ENCODE data around the gene TIMM21. TPM values are rescaled to one million over a fixed set of nuclear protein-coding genes. Genes with fewer than 3 reads are reported as not detected.

The TIMM21 gene, protein sequence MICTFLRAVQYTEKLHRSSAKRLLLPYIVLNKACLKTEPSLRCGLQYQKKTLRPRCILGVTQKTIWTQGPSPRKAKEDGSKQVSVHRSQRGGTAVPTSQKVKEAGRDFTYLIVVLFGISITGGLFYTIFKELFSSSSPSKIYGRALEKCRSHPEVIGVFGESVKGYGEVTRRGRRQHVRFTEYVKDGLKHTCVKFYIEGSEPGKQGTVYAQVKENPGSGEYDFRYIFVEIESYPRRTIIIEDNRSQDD
- 98.5 and 111 TPM in 2 replicates for total RNA-seq (2014; rRNA removed; shearing (Covaris generic))
- polyA plus RNA-seq (2015; cell fraction: cytosol; rRNA removed) = 65.5 and 74.0 TPM in 2 replicates
- 69.5 and 74.4 TPM in 2 replicates for polyA plus RNA-seq (2015; cell fraction: nucleus; rRNA removed)

DNA sequence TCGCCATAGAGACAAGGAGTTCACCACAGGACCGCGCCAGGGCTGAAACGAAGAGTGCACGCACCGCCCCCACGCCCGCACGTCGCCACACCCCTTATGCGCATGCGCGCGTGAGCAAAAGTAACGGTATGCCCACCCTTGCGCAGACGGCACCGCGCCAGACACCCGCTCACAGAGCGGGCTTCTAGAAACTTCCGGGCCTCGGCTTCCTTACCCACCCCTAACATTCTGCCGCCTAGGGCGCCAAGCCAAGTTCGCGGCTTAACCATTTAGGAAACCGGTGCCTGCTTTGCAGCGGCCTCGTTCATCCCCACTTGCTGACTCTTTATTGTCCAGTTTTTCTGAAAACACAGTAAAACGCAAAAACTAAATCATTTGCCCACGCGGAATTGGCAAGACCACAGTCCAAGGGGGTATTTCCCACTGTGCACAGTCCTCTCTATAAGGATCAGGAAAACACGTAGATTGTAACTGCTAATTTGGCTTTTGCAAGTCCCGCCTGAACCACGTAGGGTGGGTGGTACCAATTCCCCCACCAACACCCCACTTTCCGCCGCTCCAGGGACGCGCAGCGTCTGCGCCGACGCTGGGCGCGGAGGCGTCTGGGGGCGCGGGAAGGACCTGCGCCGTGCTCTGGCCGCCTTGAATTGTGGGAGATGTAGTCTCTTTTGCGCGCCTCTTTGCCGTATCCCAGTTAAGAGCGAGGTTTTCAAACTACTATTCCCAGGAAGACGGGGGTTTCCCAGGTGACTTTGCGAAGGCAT, at the start of gene TIMM21, which contains the start of gene FBXO15:
TIMM21 (plus strand) TSS at position 745 of the 764 bp plus-strand sequence. CDS start 286 bp downstream, outside the sequence.
FBXO15 (minus strand) TSS at position 56 of the 764 bp plus-strand sequence; CDS start at position 7, 49 bp downstream.
- peak; percentile 97 for DNase-seq (ENCODE audit: low read depth)

DNA sequence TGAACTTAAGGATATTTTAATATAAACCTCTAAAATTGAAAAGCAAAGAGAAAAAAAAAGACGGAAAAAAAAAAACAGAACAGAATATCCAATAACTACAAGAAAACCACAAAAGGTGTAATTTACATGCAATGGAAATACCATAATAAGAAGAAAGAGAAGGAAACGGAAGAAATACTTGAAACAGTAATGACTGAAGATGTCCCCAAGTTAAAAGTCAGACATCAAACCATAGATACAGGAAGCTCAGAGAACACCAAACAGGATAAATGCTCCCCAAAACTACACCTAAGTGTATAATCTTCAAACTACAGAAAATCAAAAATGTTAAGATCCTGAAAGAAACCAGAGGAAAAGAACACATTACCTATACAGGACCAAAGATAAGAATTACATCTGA, 39.9 kb upstream of the TIMM21 start:
- DNase-seq (ENCODE audit: low read depth) = no peak

DNA sequence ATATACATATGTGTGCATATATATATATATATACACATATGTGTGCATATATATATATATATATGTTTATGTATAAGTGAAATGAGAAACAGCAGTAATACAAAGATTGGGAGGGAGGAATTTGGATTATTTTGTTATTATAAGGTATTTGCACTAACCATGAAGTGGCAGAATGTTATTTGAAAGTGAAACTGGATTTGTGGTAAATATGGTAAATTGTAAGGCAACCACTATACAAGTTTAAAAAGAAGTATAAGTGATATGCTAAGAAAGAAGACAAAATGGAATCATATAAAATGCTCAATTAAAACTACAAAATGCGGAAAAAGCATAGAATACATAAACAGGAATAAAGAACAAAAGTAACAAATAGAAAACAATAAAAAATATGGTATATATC, 38.2 kb upstream of the TIMM21 start:
- DNase-seq (ENCODE audit: low read depth) = no peak

DNA sequence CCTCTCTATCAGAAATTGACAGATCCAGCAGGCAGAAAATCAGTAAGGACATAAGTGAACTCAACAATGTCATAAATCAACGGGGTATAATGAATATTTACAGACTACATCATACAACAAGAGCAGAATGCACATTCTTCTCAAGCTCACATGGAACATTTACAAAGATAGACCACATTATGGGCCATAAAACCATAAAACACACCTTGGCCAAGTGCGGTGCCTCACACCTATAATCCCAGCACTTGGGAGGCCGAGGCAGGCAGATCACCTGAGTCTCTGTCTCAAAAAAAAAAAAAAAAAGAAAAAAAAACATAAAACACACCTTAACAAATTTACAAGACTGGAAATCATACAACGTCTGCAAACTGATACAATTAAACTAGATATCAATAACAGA, 37.3 kb upstream of the TIMM21 start:
- DNase-seq (ENCODE audit: low read depth) = no peak

DNA sequence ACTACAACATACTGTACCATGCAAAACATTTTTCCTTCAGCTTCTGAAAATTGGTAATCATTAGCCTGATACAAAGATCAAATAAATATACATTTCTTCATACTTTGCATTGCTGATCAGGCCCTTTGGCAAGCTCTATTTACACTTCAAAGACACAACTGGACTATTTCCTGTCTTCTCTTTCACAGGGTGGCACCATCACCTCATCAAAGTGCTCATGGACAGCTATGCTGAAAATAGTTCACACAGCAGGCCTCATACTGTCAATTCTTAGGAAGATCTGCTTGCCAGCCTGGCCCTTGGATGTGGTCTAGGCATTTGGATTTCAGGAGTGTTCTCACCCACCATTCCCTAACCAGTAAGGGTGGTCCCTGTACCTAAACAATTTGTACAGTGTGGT, 34.6 kb upstream of the TIMM21 start:
- DNase-seq (ENCODE audit: low read depth) = no peak

DNA sequence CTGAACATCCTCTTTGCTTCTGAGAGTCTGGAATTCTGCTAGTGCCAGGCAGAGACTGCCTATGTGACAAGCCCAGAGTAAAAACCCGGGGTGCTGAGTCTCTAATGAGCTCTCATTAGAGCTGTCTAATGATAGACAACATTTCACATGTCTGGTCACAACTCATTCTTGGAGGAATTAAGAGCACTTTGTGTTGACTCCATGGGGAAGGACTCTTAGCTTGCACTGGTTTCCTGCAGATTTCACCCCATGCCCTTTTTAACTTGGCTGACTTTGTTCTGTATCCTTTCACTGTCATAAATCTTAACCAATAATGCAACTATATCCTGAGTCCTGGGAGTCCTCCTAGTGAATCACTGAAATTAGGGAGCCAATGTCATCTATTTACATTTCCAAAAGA, 34.2 kb upstream of the TIMM21 start:
- no peak for DNase-seq (ENCODE audit: low read depth)

DNA sequence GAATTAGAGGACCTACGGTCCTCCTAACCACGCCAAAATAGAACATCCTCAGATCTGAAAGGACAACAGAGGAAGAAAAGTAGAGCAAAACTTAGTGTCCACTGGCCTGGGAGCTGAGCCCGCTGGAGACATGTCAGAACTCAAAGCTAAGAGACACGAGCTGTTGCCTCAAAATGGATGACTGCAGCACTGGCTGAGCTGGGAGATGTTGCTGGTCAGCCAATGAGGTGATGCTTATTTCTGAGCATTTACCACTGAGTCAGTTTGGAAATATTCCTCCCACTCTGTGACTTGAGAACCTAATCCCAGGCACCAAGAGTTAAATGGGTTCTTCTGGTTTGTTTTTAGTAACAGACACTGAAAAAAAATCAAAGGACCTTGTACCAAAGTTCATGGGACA, 33.3 kb upstream of the TIMM21 start:
- DNase-seq (ENCODE audit: low read depth) = peak; percentile 32

DNA sequence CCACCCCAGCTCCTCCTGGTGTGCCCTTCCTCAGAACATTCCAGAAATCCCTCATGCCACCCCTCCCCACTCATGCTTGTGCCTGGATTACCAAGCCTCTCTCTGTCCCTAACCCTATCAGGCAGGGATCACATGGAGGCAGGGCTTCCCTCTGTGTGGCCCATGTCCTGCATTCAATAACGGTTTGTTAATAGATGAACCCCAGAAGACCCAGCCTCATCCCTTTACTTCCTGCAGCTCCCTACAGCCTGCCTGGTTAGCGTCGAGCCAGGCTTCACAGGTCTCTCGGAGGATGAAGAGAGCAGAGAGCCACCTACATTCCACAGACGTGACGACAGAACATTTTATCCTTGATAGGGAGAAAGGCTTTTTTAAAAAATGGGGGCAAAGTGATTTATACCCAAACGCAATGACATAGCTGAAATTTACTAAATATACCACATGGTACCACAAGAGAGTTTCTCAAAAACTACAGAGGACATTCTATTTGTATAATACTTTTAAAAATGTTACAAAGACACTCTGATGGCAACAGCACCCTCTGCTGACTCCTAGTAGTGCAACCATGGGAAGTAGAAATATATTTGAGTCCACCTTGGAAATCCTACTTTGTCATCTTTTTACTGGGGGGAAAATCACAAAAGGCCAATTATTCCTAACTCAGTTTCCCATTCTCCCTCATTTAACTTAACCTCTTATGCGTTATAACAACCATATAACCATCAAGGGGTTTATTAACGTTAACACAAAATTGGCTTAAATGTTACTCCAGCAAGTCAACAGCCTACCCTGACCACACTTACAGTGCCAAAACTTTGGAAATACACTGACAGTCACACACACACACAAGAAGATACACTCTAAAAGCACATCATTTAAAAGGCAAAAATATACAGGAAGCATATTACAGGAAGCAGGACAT, 31.4 kb upstream of the TIMM21 start:
- no peak for DNase-seq (ENCODE audit: low read depth)

DNA sequence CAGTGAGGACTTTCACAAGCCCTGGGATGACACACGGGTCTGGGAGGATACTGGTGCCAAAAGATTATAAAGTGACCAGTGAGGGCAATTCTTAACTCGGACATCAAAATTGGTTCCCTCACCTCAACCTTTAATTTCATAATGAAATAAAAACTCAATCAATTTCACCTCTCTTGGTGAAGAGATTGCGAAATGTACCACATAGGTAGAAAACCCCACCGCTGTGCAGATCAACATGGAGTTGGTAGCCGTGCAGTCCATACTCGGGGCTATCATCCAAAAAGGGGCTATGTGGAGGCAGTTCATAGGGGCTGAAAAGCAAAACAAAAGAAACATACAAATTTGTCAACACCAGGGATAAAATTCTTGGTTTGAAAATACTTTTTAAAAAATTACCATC, 25.1 kb upstream of the TIMM21 start:
- DNase-seq (ENCODE audit: low read depth) = no peak

DNA sequence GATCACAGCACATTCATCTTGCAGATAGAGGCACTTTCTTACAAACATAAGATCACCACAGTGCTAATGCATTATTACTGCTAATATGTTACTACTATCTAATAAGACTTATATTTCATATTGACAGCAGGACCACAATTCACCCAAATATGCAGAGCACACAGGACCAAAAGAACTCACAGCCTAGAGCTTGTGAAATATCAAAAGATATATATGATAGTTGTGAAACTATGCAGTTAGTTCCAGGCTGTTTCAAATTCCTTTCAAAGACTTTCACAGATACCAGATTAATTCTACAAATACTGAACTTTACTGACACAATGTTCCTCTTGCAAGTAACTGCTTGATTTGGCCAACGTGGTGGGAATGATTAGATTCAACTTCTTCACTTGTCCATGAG, 23.7 kb upstream of the TIMM21 start:
- no peak for DNase-seq (ENCODE audit: low read depth)

DNA sequence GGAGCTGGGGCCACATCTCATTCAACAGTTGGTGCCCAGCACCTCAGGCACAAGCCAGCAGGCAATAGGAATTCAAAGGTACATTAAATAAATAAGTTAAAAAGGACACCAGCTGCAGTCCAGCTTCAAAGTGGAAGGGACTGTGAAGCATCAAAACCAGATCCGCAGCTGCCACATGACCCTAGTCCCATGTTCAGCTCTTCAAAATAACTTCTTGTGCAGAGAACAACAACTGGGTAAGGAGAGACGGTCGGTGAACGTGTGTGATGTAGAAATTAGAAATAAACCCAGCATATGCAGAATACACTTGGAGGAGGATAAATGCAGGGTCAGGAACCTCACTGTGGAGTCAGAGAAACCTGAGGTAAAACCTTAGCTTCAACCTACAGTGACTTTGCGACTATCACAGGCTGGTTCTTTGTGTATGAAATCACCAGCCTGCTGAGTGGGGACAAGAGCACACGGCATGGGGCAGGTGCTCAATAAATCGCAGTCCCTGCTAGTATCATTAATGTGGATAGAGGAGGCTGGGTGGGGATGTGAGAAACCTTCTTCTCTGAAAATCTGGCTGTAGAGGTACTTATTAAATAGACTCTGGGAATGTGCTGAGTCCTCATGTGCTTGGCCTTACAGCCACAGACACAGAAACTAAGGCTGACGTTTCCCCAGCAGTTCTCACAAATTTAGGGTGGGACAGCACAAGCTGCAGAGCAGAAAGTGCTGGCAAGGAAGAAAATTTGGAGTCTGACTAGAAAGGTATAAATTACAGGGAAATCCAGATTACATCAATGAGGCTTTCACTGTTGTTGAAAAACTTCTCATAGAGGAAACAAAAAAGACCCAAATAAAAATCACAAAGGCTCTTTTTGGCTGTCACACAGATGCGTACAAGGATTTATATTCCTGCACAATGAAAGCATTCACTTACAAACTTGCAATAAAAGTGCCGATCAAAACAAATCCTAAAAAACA, 21.4 kb upstream of the TIMM21 start:
- DNase-seq (ENCODE audit: low read depth) = no peak

DNA sequence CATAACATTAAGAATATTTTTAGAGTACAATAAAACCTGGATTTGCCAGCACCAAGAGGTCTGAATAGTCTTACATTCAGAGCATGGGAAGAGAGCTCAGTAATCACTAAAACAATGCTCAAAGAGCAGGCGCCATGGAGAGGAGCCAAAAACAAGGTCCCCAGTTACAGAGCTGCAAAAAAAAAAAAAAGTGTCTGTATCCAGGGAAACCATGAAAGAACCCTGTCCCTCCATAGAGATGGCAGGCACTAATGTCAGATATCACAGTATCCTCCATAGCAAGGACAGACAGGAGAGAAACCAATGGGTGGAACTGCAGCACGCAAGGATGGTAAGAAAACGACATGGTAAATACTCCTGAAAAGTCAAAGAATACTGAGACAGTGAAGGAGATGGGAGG, 20.2 kb upstream of the TIMM21 start:
- no peak for DNase-seq (ENCODE audit: low read depth)

DNA sequence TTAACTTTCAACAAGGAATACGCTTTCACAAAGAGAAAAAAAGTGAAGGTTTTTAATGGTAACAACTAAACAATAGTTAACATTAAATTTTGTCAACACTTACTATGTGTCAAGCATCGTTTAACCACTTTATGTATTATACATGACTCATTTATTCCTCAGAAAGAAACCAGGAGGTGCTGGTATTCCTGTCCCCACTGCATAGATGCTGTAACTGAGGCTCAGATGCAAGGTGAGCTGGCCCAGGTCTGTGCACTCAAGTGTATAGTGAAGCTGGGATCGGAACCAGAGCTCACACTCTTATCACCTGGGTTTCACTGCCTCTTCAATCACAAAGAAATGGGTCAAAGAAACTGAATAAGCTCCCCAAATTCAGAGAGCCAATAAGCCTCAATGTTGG, 17.2 kb upstream of the TIMM21 start:
- no peak for DNase-seq (ENCODE audit: low read depth)

DNA sequence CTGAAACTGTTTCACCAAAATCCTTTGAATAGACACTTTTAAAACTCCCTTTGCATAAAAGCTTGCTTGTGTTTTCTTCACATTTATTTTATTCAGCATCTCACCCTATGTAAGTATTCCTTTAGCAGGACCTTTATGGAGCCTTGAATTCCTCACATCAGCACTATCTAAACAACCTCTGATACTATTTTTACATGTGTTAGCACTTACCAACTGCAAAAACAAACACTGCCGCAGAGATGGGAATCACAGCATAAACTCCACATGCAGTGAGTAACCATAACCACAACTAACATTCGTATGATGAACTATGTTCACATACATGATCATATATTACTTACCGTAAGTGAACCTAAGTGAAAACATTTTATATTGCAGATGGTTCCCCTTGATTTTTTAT, 16.1 kb upstream of the TIMM21 start:
- no peak for DNase-seq (ENCODE audit: low read depth)

DNA sequence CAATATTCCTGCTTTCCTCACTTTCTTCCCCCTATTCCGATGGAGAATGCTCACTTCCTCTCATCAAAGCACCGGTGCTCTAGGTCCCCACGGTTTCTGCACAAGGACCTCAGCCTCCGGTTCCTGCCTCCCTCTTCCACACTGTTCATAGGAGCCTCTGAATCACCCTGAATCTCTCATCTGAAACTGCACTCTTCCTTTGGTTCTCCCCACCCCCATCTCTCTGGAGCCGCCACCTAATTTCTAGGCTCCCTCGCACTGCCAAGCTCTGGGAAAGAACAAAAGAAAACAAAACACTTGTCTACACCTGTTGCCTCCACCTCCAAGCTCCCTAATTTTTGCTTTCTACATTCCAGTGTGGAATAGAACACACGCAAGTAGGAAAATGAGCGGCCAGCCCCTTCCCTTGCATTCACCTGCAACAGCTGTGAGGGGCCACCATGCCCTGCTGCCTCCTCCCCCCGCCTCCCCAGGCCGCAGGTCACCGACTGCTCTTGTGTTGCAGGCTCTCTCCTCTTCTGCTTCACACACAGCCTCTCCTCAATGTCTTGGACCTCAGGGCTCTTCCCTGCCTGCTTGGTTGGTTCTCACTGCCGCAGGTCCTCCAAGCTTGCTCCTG, 10.3 kb upstream of the TIMM21 start:
- no peak for DNase-seq (ENCODE audit: low read depth)

DNA sequence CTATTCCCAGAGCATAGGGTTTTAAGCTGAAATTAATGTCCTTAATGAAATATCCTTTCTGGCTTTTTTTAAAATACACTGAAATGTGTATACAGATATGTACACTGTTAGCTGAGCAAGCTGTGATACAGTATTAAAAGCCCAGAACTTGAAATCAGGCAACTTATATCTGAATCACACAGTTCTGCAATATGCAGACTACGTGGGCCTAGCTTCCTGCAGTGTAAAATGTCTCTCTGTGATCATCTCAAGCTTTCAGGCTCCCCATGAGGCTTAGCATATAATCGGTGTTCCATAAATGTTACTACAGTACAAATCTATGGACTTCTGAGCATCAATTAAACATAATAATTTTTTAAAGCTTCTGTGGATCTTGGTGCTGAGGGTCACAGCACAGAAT, 8.9 kb upstream of the TIMM21 start:
- no peak for DNase-seq (ENCODE audit: low read depth)

DNA sequence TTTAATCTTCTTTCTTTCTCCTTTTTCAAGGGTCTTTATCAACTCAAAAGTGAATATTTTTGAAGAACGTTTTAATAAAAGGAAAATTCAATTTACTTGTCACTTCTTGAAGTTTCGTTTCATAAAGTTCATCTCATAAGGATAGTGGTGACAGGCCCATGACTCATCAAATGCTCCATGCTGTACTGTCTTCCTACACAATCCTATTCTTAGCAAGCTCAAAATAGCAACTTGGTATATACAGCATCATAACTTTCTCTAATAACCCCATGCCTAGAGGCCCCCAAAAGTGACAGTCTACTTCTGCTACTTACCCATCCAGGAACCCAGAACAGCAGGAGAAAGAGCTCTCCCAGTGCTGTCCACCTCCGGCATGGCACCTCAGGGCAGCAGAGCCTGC, 8.4 kb upstream of the TIMM21 start:
- DNase-seq (ENCODE audit: low read depth) = peak; percentile 67

DNA sequence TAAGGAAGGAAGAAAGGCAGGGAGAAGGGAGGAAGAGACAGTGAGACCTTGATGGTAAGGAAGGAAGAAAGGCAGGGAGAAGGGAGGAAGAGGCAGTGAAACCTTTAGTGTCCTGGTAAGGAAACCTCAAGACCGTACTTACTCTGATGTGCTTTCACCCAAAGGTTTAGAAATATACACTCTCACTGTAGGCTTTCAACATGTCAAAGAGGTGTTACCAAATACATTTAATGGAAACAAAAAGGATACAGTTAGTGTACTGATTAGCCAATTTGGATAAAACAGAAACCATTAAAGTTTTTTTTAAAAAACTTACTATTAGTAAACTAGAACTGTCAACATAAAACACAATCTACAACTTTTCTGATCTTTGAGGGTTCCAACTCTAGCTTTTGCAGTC, 7.7 kb upstream of the TIMM21 start:
- no peak for DNase-seq (ENCODE audit: low read depth)

DNA sequence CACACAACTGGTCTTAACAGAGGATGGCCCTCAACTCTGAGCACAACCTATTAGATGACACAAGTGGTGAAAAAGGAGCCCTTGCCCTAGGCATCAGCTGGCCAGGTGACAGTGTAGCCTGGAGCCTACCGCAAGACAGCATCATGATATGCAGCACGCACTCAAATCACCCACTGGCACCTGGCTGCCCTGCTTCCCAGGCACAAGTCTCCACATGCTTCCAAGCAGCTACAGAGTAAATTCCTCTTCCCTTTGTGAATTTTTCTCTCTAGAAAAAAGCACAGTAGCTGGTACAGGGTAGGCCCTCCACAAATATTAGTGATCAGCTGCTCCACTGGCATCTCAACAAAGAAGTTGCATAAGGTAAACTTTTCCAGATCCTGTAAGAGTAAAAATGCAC, 6.7 kb upstream of the TIMM21 start:
- no peak for DNase-seq (ENCODE audit: low read depth)

DNA sequence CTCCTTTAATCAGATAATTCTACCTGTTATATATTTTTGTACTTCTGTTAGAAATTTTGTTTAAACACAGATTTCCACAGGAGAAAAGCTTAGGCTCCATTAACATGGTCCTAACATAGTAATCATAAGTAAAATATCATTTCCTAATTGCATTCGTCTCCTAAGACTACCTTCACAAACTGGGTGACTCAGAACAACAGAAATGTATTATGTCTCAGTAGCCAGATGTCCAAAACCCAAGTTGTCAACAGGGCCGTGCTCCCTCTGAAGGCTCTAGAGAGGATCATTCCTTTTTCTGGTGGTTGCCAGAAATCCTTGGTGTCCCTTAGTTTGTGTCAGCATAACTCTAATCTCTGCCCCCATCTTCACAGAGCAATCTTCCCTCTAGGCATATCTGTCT, 6.1 kb upstream of the TIMM21 start:
- no peak for DNase-seq (ENCODE audit: low read depth)
